Measurements from ENCODE around the gene HMGCL.
A peak's percentile ranks its signal among the peaks of the same experiment; 100 is the strongest.

HMGCL gene

GRCh38 chr1:23777979-23778814 lies 47.0 kb downstream of the HMGCL start, which contains the start of gene PITHD1 (continued):
- TF ChIP-seq, protein P1, sequence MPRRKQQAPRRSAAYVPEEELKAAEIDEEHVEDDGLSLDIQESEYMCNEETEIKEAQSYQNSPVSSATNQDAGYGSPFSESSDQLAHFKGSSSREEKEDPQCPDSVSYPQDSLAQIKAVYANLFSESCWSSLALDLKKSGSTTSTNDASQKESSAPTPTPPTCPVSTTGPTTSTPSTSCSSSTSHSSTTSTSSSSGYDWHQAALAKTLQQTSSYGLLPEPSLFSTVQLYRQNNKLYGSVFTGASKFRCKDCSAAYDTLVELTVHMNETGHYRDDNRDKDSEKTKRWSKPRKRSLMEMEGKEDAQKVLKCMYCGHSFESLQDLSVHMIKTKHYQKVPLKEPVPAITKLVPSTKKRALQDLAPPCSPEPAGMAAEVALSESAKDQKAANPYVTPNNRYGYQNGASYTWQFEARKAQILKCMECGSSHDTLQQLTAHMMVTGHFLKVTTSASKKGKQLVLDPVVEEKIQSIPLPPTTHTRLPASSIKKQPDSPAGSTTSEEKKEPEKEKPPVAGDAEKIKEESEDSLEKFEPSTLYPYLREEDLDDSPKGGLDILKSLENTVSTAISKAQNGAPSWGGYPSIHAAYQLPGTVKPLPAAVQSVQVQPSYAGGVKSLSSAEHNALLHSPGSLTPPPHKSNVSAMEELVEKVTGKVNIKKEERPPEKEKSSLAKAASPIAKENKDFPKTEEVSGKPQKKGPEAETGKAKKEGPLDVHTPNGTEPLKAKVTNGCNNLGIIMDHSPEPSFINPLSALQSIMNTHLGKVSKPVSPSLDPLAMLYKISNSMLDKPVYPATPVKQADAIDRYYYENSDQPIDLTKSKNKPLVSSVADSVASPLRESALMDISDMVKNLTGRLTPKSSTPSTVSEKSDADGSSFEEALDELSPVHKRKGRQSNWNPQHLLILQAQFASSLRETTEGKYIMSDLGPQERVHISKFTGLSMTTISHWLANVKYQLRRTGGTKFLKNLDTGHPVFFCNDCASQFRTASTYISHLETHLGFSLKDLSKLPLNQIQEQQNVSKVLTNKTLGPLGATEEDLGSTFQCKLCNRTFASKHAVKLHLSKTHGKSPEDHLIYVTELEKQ (tag by site-specific recombination; IDR thresholded peaks at IDR 0.05; ENCODE audit: borderline replicate concordance) = no peak
- no peak for TF ChIP-seq ZNF132 (tag by site-specific recombination; IDR thresholded peaks at IDR 0.05; ENCODE audit: borderline replicate concordance)
- no peak for TF ChIP-seq ZNF266 (tag by site-specific recombination; IDR thresholded peaks at IDR 0.05; ENCODE audit: low read depth)
- no peak for TF ChIP-seq PBX3 (CRISPR knock-in tag; IDR thresholded peaks at IDR 0.05)
- TF ChIP-seq ZNF670 (tag by site-specific recombination; IDR thresholded peaks at IDR 0.05; ENCODE audit: low read depth) = no peak
- no peak for TF ChIP-seq ZNF621 (tag by site-specific recombination; IDR thresholded peaks at IDR 0.05)
- TF ChIP-seq ZNF157 (tag by site-specific recombination; IDR thresholded peaks at IDR 0.05) = no peak
- no peak for TF ChIP-seq ZNF791 (tag by site-specific recombination; IDR thresholded peaks at IDR 0.05)
- TF ChIP-seq PRDM2 (tag by site-specific recombination; IDR thresholded peaks at IDR 0.05; ENCODE audit: borderline replicate concordance) = no peak
- no peak for TF ChIP-seq SALL2 (tag by site-specific recombination; IDR thresholded peaks at IDR 0.05; ENCODE audit: borderline replicate concordance)
- TF ChIP-seq ZNF548 (tag by site-specific recombination; IDR thresholded peaks at IDR 0.05) = no peak
- TF ChIP-seq ZNF426 (tag by site-specific recombination; IDR thresholded peaks at IDR 0.05) = no peak
- 0 out of 2 replicates have a peak, but pooled peaks have one; percentile 17 for TF ChIP-seq EGR2 (tag by site-specific recombination; IDR thresholded peaks at IDR 0.05; ENCODE audit: low read depth)
- TF ChIP-seq ZNF76 (tag by site-specific recombination; IDR thresholded peaks at IDR 0.05; ENCODE audit: borderline replicate concordance, low read depth) = no peak
- no peak for TF ChIP-seq ZNF292 (tag by site-specific recombination; IDR thresholded peaks at IDR 0.05; ENCODE audit: borderline replicate concordance, low read depth)
- no peak for TF ChIP-seq ZNF704 (tag by site-specific recombination; IDR thresholded peaks at IDR 0.05)
- TF ChIP-seq KLF1 (tag by site-specific recombination; IDR thresholded peaks at IDR 0.05) = no peak
- TF ChIP-seq, protein P2, sequence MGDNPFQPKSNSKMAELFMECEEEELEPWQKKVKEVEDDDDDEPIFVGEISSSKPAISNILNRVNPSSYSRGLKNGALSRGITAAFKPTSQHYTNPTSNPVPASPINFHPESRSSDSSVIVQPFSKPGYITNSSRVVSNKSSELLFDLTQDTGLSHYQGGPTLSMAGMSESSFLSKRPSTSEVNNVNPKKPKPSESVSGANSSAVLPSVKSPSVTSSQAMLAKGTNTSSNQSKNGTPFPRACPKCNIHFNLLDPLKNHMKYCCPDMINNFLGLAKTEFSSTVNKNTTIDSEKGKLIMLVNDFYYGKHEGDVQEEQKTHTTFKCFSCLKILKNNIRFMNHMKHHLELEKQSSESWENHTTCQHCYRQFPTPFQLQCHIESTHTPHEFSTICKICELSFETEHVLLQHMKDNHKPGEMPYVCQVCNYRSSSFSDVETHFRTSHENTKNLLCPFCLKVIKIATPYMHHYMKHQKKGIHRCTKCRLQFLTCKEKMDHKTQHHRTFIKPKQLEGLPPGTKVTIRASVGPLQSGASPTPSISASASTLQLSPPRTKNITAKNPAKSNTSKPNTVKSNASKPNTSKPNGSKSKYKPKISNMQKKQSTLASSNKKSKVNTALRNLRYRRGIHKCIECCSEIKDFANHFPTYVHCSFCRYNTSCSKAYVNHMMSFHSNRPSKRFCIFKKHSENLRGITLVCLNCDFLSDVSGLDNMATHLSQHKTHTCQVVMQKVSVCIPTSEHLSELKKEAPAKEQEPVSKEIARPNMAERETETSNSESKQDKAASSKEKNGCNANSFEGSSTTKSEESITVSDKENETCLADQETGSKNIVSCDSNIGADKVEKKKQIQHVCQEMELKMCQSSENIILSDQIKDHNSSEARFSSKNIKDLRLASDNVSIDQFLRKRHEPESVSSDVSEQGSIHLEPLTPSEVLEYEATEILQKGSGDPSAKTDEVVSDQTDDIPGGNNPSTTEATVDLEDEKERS (tag by site-specific recombination; IDR thresholded peaks at IDR 0.05) = no peak
- peak; percentile 74 for TF ChIP-seq ZNF335 (tag by site-specific recombination; conservative IDR thresholded peaks at IDR 0.05)
- TF ChIP-seq ZBTB1 (tag by site-specific recombination; IDR thresholded peaks at IDR 0.05) = no peak
- TF ChIP-seq, protein P3, sequence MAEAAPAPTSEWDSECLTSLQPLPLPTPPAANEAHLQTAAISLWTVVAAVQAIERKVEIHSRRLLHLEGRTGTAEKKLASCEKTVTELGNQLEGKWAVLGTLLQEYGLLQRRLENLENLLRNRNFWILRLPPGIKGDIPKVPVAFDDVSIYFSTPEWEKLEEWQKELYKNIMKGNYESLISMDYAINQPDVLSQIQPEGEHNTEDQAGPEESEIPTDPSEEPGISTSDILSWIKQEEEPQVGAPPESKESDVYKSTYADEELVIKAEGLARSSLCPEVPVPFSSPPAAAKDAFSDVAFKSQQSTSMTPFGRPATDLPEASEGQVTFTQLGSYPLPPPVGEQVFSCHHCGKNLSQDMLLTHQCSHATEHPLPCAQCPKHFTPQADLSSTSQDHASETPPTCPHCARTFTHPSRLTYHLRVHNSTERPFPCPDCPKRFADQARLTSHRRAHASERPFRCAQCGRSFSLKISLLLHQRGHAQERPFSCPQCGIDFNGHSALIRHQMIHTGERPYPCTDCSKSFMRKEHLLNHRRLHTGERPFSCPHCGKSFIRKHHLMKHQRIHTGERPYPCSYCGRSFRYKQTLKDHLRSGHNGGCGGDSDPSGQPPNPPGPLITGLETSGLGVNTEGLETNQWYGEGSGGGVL (tag by site-specific recombination; IDR thresholded peaks at IDR 0.05) = no peak

Measured in HEK293 (cell line).